Measurements from ENCODE around the gene SEC61B. TPM values are rescaled to one million over a fixed set of nuclear protein-coding genes. Genes with fewer than 3 reads are reported as not detected.

SEC61B gene
- total RNA-seq, 1 donor = 119 TPM

DNA sequence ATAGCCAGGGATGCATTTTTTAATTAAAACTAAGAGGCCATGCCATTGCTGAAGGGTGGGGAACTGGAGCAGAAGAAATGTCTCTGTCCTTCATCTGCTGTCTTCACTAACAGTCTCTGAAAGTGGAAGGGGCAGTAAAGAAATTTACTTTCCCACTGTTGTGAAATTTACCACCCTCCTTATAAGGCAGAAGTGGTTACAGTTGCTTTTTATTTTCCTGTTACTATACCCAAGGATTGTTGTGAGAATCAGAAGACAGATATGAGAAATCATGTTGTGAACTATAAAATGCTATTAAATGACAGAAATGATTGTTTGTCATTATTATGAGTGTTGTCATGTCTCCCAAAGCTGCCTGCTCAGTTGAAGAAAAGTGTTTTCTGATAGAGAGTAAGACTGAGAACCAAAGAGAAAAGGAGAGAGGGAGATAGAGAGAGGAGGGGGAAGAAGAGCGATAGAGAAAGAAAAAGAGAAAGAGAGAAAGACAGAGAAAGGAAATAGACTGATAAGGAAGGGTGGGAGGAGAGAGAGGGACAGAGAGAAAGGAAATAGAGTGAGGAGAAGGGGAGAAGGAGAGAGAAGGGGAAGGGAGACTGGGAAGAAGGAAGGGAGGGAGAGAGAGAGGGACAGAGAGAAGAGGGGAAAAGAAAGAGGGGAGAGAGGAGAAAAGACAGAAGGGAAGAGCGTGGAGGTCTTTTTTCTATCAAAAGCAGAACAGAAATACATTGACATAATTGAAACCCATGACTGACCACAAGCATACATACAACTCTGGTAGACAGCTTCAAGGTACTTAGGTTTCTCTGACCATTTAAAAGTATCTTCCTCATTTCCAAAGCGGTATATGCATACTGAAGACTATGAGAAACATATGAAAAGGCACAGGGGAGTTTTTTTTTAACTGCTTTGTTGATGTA is 22.5 kb downstream of the SEC61B start:
- H3K4me3 ChIP-seq (ENCODE audit: low read depth, low read length) = no peak overlapping the region
- no peak for DNase-seq (ENCODE audit: low read depth)

DNA sequence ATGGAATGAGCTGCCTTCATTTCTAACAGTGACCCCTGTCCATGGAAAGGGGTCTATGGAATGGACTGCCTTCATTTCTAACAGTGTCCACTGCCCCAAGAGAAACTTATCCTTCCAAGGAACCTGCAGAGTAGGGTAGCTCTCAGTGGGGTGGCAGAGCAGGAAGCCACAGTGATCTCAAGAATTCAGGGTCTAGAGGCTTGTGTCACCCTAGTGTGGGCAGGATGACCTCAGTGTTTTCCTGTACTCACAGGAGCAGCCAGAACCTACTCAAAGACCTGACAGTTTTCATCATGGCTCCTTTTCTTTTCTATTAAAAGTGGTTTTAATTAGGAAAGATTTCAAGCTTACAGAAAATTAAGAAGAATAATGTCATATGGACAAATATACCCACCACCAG is 27.5 kb downstream of the SEC61B start:
- DNase-seq (ENCODE audit: low read depth) = no peak

More for the DNA sequence above, 22.5 kb downstream of the SEC61B start:
- TF ChIP-seq, protein P1, sequence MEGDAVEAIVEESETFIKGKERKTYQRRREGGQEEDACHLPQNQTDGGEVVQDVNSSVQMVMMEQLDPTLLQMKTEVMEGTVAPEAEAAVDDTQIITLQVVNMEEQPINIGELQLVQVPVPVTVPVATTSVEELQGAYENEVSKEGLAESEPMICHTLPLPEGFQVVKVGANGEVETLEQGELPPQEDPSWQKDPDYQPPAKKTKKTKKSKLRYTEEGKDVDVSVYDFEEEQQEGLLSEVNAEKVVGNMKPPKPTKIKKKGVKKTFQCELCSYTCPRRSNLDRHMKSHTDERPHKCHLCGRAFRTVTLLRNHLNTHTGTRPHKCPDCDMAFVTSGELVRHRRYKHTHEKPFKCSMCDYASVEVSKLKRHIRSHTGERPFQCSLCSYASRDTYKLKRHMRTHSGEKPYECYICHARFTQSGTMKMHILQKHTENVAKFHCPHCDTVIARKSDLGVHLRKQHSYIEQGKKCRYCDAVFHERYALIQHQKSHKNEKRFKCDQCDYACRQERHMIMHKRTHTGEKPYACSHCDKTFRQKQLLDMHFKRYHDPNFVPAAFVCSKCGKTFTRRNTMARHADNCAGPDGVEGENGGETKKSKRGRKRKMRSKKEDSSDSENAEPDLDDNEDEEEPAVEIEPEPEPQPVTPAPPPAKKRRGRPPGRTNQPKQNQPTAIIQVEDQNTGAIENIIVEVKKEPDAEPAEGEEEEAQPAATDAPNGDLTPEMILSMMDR (IDR thresholded peaks at IDR 0.05; ENCODE audit: insufficient read depth, low read depth, low read length) = no peak

DNA sequence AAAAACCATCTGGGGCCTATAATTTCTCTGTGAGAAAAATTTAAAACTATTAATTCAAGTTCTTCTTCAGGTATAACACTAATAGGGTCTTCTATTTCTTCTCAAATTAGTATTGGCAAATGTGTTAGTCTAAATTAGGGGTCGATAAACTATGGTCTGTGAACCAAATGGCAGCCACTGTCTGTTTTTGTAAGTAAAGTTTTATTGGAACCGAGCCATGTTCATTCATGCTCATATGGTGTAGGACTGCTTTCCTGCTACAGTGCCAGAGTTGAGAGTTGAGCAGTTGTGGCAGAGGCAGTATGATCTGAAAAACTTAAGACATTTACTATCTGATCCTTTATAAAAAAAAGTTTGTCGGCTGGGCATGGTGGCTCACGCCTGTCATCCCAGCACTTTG is 29.1 kb downstream of the SEC61B start:
- no peak for DNase-seq (ENCODE audit: low read depth)
- no peak overlapping the region for H3K4me3 ChIP-seq (ENCODE audit: low read depth, low read length)
- TF ChIP-seq, protein P1 (IDR thresholded peaks at IDR 0.05; ENCODE audit: insufficient read depth, low read depth, low read length) = no peak

More for the DNA sequence above, 27.5 kb downstream of the SEC61B start:
- TF ChIP-seq, protein P1 (IDR thresholded peaks at IDR 0.05; ENCODE audit: insufficient read depth, low read depth, low read length) = no peak
- no peak overlapping the region for H3K4me3 ChIP-seq (ENCODE audit: low read depth, low read length)

DNA sequence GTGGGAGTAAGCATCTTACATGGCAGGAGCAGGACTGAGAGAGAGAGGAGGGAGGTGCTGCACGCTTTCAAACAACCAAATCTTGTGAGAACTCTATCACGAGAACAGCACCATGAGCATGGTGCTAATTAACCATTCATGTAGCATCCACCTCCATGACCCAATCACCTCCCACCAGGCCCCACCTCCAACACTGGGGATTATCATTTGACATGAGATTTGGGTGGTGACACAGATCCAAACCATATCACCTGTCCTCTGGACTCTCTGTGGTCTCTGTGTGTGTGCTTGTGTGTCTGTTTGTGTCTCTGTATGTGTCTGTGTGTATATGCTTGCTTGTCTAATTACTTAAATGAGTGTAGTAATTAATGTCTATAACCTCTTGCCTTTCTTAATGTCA is 31.1 kb downstream of the SEC61B start:
- H3K4me3 ChIP-seq (ENCODE audit: low read depth, low read length) = no peak overlapping the region
- DNase-seq (ENCODE audit: low read depth) = no peak
- TF ChIP-seq, protein P1 (IDR thresholded peaks at IDR 0.05; ENCODE audit: insufficient read depth, low read depth, low read length) = no peak

DNA sequence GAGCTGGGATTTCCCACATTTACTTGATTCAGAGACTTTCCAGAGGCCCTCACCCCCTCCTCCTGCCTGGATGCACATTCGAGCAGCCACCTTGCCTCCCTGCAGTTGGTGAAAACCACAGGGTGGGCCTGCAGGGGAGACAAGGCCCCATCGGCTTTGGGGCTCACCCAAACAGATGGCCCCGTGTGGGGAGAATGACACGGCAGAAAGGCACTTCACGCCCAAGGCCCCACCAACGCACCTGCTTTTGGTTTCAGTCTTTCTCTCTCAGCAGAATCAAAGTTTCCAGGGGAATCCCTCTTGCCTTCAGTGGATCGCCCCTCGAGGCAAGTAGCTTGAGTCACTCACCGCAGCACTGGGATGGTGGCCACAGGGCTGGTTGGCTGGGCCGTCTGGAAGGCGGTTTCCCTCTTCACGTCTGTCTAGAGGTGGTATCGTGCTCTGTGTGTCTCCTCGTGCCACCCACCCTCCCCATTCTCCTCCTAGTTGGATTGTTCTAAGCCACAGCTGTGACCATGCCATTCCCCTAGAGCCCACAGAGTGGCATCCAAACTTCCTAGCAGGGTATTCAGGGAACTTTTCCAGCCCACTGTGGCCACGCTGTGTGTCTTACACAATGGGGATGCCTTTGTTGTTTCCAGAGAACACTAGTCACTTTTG is 31.8 kb downstream of the SEC61B start:
- TF ChIP-seq, protein P1 (IDR thresholded peaks at IDR 0.05; ENCODE audit: insufficient read depth, low read depth, low read length) = no peak
- no peak for DNase-seq (ENCODE audit: low read depth)
- no peak overlapping the region for H3K4me3 ChIP-seq (ENCODE audit: low read depth, low read length)

DNA sequence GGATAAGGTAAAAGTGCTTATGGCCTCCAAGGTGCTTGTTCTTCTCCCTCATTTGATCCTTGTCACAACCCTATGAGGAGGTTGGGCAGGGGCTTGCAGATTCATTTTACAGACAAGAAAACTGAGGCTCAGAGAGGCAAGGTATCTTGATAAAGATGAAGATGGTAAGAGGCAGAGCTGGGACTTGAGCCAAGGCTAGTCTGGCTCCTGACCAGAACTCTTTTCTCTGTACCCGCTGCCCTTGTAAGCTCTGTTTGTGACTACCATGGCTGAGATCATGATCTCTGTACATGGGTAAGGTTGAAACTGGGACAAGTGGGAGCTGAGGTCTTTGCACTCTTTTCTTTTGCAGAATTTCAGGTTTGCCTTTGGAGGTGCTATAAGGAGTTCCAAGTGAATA is 33.6 kb downstream of the SEC61B start:
- H3K4me3 ChIP-seq (ENCODE audit: low read depth, low read length) = no peak overlapping the region
- TF ChIP-seq, protein P1 (IDR thresholded peaks at IDR 0.05; ENCODE audit: insufficient read depth, low read depth, low read length) = no peak
- DNase-seq (ENCODE audit: low read depth) = no peak

Data from fibroblast of villous mesenchyme (primary cell).